Right lobe of liver (tissue), 6 donors: ENCODE data around the gene CSNK1G2. TPM values are rescaled to one million over a fixed set of nuclear protein-coding genes. Genes with fewer than 3 reads are reported as not detected.

ENCODE experiments used
- ATAC-seq, 4 donors: fragments of 200-7000 bp; cut with Tn5 transposase; one replicate each; pipeline ENCODE4 v1.9.1; 2020; ENCODE audit warnings: mild to moderate bottlenecking in 4 of 4, moderate library complexity in 4 of 4
- DNase-seq, 3 donors: peaks; one replicate each; pipeline ENCODE4 v3.0.0-alpha.2; 2020
- H3K27ac ChIP-seq, 3 donors: fragments of 200-600 bp; one replicate each; pipeline ENCODE4 v1.8.0; 2022
- H3K27me3 ChIP-seq, 2 donors: fragments of 200-600 bp; one replicate each; pipeline ENCODE4 v1.8.0; 2022
- H3K36me3 ChIP-seq, 4 donors: fragments of 200-600 bp; sonication (generic) in 1 of 4; one replicate each; pipeline versions ENCODE4 v1.5.1 to v1.8.0; 2017 to 2022; ENCODE audit warnings: control low read depth in 1 of 4
- H3K4me1 ChIP-seq, 4 donors: fragments of 200-600 bp; sonication (generic) in 1 of 4; one replicate each; pipeline versions ENCODE4 v1.5.1 to v1.8.0; 2017 to 2022; ENCODE audit warnings: control low read depth in 1 of 4
- H3K4me3 ChIP-seq, 3 donors: fragments of 200-600 bp; one replicate each; pipeline ENCODE4 v1.8.0; 2022
- H3K9me3 ChIP-seq, 4 donors: fragments of 200-600 bp; sonication (generic) in 1 of 4; one replicate each; pipeline versions ENCODE4 v1.5.1 to v1.8.0; 2017 to 2022; ENCODE audit warnings: control low read depth in 1 of 4
- CTCF ChIP-seq, 4 donors: fragments of 200-600 bp in 3 of 4; fragments of 450-650 bp in 1 of 4; IDR thresholded peaks; one replicate each; pipeline versions ENCODE4 v1.5.1 to v1.8.0; 2016 to 2022; ENCODE audit warnings: antibody characterized with exemption in 4 of 4, mild to moderate bottlenecking in 2 of 4
- POLR2A ChIP-seq: fragments of 450-650 bp; IDR thresholded peaks from one replicate; pipeline ENCODE4 v1.6.1; 2017; ENCODE audit warnings: antibody characterized with exemption, mild to moderate bottlenecking
- WGBS: methylation state at CpG from one replicate; pipeline ENCODE4 v1.1.6; 2018; ENCODE audit warnings: low coverage, low lambda C conversion rate; ENCODE audit not compliant: insufficient coverage; ENCODE audit errors: missing lambda C conversion rate; 5-methylcytosine and 5-hydroxymethylcytosine counted together
- intact Hi-C, 2 donors: fragments of 100-400 bp; cut with DNase I; formaldehyde crosslinking; loops; one replicate each; pipeline versions ENCODE4 v1.11.2 to v1.14.1; 2022
- total RNA-seq, 6 experiments: library from RNA; depleted of rRNA in 2 of 6; stranded (reverse); fragments of >200 nt in 2 of 6; fragmentation: NEBNext Ultra II Directional in 3 of 6; extraction: Animal tissue kit (Norgen Biotek cat#: 25700) in 3 of 6; gene quantifications; one replicate each; pipeline versions ENCODE4 v1.1.0 to v1.2.4, GENCODE V29; 2016 to 2023
- donor health status: DM: no; HTN: yes; CAD: no.
- donor health status: DM: no; HTN: no; CAD: no.
- donor health status: DM: no; HTN: no; CAD: no.
- donor health status: DM: no; HTN: yes; CAD: no.
- donor health status: DM: no; HTN: yes; CAD: no.

CSNK1G2 gene
- total RNA-seq, 6 experiments from 2014 or later: 14.4 to 35.2 (median 22.6) TPM

DNA sequence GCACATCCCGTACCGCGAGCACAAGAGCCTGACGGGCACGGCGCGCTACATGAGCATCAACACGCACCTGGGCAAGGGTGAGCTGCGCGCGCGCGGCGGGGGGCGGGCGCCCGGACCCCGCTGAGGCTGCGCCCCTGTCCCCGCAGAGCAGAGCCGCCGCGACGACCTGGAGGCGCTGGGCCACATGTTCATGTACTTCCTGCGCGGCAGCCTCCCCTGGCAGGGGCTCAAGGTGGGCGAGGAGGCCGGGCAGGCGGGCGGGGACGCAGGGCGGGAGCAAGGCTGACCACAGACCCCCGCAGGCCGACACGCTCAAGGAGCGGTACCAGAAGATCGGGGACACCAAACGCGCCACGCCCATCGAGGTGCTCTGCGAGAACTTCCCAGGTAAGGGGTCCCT, 38.0 kb downstream of the CSNK1G2 start:
- TF ChIP-seq POLR2A (no peak), CTCF (IDR thresholded peaks at IDR 0.05) (no peak)
- Histone ChIP-seq H3K9me3 (no peaks in the 10 kb centered on the region), H3K27ac (no peak overlapping the region), H3K36me3 (peaks cover 0 to 29% (median 8%) of the 10 kb centered on the region in 4 donors), H3K4me3 (no peak overlapping the region), H3K27me3 (no peaks in the 10 kb centered on the region), H3K4me1 (no peaks in the 10 kb centered on the region)
- ATAC-seq: no peak
- WGBS: no CpG with 5 or more reads among the region's 43 CpGs
- DNase-seq: no peak
- intact Hi-C loops: no loop called here

DNA sequence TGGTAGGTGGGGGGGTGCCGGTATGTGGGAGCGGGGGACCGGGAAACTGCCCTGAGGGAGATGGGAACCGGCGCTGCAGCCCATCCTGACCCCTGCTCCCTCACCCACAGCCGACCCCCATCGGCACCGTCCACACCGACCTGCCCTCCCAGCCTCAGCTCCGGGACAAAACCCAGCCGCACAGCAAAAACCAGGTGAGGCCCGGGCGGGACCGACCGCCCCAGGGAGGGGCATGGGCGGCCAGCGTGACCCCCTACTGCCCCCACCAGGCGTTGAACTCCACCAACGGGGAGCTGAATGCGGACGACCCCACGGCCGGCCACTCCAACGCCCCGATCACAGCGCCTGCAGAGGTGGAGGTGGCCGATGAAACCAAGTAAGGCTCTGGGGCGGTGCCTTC, 38.7 kb downstream of the CSNK1G2 start:
- 100% methylated on average over 2 of the region's 28 CpGs for WGBS
- DNase-seq (peak in 1 of 3 donors; percentile 51), ATAC-seq (no peak)
- Histone ChIP-seq H3K27ac (no peak overlapping the region), H3K9me3 (no peaks in the 10 kb centered on the region), H3K4me1 (no peaks in the 10 kb centered on the region), H3K36me3 (peaks cover 0 to 29% (median 8%) of the 10 kb centered on the region in 4 donors), H3K4me3 (no peak overlapping the region), H3K27me3 (no peaks in the 10 kb centered on the region)
- intact Hi-C loops: no loop called here
- TF ChIP-seq CTCF (IDR thresholded peaks at IDR 0.05) (no peak), POLR2A (no peak)

GRCh38 chr19:1980091-1980808, 39.3 kb downstream of the CSNK1G2 start:
- Histone ChIP-seq H3K9me3 (no peaks in the 10 kb centered on the region), H3K4me1 (no peaks in the 10 kb centered on the region), H3K27ac (no peak overlapping the region), H3K36me3 (peaks cover 0 to 34% (median 8%) of the 10 kb centered on the region in 4 donors), H3K4me3 (no peak overlapping the region), H3K27me3 (no peaks in the 10 kb centered on the region)
- DNase-seq: no peak
- ATAC-seq: no peak
- intact Hi-C loops: no loop called here
- 84% methylated on average over 13 of the region's 35 CpGs for WGBS
- no peak for TF ChIP-seq CTCF (IDR thresholded peaks at IDR 0.05)
- TF ChIP-seq POLR2A: no peak

- WGBS: 100% methylated on average over 4 of the region's 31 CpGs
- TF ChIP-seq POLR2A (no peak), CTCF (IDR thresholded peaks at IDR 0.05) (no peak)
- H3K36me3 ChIP-seq: peaks cover 0 to 38% (median 9%) of the 10 kb centered on the region in 4 donors
Measured at GRCh38 chr19:1980809-1981181, 39.8 kb downstream of the CSNK1G2 start.

More at GRCh38 chr19:1980809-1981181, 39.8 kb downstream of the CSNK1G2 start:
- Histone ChIP-seq H3K27ac (no peak overlapping the region), H3K9me3 (no peaks in the 10 kb centered on the region), H3K27me3 (no peaks in the 10 kb centered on the region), H3K4me3 (no peak overlapping the region), H3K4me1 (no peaks in the 10 kb centered on the region)
- ATAC-seq (no peak), DNase-seq (peak in 1 of 3 donors; percentile 53)
- intact Hi-C loops: no loop called here
